Measurements from ENCODE around the gene KDM4B.

The KDM4B gene

DNA sequence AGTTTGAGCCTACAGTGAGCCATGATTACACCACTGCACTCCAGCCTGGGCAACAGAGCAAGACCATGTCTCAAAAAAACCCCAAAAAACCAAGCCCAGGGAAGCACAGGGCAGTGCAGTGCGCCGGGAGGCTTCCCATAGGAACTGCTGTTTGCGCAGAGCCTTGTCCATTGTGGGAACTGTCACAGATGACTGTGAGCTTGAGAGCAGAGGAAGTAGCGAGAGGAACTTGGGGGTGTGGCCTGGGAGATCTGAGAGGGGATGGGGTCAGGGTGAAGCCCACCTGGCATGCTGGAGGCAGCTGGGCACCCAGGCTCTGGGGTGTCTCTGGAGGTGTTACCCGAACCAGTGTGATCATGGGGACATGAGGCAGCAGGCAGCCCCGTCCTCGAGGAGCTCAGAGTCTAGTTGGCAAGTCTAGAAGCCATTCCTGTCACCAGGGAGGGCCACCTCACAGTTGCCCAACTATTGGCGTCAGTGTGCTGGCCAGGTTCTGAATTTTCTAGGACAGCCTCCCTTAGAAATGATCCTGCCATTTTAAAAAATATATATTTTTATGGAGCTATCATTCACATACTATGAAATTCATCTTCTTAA lies 10.4 kb downstream of the KDM4B start:
- DNase-seq (ENCODE audit: low read depth), result no peak
- no peak for TF ChIP-seq CTCF (IDR thresholded peaks at IDR 0.05; ENCODE audit: control insufficient read depth, insufficient read depth, low read depth, low read length, missing control alignments)
- H3K4me3 ChIP-seq (ENCODE audit: control insufficient read depth, low read depth, low read length), result no peak overlapping the region

- no peak overlapping the region for H3K4me3 ChIP-seq (ENCODE audit: control insufficient read depth, low read depth, low read length)
- DNase-seq (ENCODE audit: low read depth), result no peak
- no peak for TF ChIP-seq CTCF (IDR thresholded peaks at IDR 0.05; ENCODE audit: control insufficient read depth, insufficient read depth, low read depth, low read length, missing control alignments)
Observed at GRCh38 chr19:4980067-4980466, 11.2 kb downstream of the KDM4B start.

DNA sequence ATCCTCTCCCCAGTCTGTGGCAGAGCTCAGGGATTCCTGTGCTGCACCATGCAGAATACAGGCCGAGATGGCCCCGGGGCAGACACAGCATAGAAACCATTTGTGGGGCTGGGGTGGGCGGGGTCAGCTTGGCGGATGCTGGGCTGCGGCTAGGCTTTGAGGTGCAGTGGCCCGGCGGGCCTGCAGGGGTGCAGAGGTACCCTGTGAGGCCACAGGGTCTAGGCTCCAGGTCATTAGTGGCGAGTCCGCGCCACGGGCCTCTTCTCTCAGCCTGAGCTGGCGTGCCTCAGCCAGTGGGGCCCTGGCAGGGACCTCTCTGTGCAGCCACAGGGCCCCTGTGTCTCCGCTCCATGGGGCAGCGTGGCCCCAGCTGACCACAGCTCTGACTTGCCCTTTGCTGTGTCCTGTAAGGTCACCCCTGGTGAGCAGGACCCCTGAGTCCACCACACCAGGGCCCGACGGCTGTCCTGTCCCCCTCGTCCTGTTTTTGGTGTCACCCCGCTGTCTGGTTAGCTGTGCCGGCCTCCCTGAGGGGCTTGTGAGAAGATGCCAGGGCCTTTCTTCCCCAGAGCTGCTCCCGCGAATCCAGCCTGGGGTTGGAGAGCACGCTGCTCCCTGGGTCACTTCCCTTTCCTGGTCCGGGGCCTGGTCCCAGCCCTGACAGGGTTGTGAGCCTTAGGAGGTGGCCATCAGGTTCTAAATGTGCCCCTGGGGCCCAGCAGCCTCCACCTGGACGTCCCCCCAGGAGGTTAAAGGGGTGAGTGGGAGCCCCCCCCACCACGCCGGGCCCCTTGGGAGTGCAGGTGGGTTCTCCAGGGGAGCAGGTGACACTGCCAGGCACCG lies 12.1 kb downstream of the KDM4B start:
- no peak overlapping the region for H3K4me3 ChIP-seq (ENCODE audit: control insufficient read depth, low read depth, low read length)
- no peak for TF ChIP-seq CTCF (IDR thresholded peaks at IDR 0.05; ENCODE audit: control insufficient read depth, insufficient read depth, low read depth, low read length, missing control alignments)
- DNase-seq (ENCODE audit: low read depth), result no peak

- no peak for TF ChIP-seq CTCF (IDR thresholded peaks at IDR 0.05; ENCODE audit: control insufficient read depth, insufficient read depth, low read depth, low read length, missing control alignments)
- DNase-seq (ENCODE audit: low read depth), result no peak
- no peak overlapping the region for H3K4me3 ChIP-seq (ENCODE audit: control insufficient read depth, low read depth, low read length)
Observed at GRCh38 chr19:4981681-4981958, 12.7 kb downstream of the KDM4B start.

DNA sequence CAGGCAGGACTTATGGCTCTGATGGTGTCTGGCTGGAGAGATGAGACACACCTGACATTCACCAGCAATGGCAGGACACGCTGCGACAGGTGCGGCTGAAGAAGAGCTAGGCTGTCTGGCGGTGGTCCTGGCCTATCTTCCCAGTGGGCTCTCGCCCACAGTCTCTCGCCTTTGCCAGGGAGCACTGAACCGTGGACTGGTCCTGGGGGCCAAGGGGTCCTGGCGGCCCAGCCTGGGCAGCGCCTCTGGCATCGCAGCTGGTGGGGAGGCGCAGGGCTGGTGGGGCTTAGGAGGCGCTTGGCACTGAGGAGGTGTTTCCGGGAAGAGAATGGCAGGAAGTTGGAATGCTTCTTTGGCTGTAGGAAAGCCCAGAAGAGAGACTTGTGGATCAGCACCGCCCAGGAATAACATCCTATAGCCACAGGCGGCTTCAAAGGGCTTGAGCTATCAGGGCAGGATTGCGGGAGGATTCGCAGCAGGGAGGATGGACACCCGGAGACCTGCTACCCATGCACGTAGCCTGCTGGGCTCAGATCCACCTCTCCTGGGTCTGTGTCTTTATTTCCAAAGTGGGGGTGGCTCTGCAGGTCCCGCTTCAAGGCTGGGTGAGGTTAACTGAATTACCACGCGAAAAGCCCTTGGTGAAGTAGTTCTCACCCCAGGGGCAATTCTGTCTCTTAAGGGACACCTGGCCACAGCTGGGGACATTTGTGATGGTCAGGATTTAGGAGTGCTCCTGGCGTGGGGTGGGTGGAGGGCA lies 14.6 kb downstream of the KDM4B start:
- TF ChIP-seq CTCF (IDR thresholded peaks at IDR 0.05; ENCODE audit: control insufficient read depth, insufficient read depth, low read depth, low read length, missing control alignments), result no peak
- DNase-seq (ENCODE audit: low read depth), result no peak
- H3K4me3 ChIP-seq (ENCODE audit: control insufficient read depth, low read depth, low read length), result no peak overlapping the region

- no peak overlapping the region for H3K4me3 ChIP-seq (ENCODE audit: control insufficient read depth, low read depth, low read length)
- TF ChIP-seq CTCF (IDR thresholded peaks at IDR 0.05; ENCODE audit: control insufficient read depth, insufficient read depth, low read depth, low read length, missing control alignments), result no peak
- no peak for DNase-seq (ENCODE audit: low read depth)
Observed at GRCh38 chr19:4984106-4984380, 15.1 kb downstream of the KDM4B start.
